NAMALWA (cell line): ENCODE data around the gene NCBP1.

ENCODE experiments used
- DNase-seq: peaks from one replicate; pipeline ENCODE4 v3.0.0-alpha.2; 2015; ENCODE audit warnings: low spot score

NCBP1 gene

GRCh38 chr9:97711223-97711626 is 77.6 kb downstream of the NCBP1 start:
- no peak for DNase-seq

DNA sequence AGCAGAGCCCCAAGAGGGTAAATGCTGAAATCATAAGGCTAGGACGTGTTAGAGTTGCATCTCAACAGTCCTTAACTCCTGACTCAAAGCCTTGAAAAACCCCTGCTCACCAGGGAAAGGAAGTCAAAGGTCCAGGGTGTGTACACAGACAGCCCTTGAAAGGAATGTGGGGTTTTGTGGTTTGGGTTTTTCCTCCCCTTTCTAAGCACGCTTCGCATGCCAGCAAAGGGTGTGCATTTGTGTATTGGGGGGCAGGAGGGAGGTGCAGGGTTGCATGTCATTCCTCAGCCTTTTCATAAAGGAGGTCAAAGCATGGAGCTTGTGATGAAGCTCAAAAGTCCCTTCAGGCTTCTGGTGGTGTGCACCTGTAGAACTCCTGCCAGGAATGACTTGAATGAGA is 80.8 kb downstream of the NCBP1 start:
- DNase-seq, result no peak

- no peak for DNase-seq
Observed at GRCh38 chr9:97717866-97718265, 84.2 kb downstream of the NCBP1 start.

DNA sequence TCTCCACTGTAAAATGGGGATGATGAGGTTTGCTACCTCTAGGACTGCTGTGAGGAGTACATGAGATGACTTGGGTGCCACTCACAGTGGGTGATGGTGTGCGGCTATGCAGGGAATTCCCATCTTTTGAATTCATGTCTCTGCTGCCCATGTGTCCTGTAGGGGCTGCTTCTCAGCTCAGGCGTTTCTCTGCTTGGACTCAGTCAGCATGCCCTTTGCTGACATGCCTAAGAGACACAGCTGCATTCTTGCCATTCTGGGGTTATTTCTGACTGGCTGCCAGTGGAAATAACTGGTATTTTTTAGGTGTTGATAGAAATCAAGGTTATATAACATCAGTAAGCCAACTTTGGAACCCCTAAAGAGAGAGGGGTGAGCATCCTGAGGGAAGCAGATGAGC is 87.8 kb downstream of the NCBP1 start:
- no peak for DNase-seq

- DNase-seq, result no peak
Observed at GRCh38 chr9:97722331-97722730, 88.7 kb downstream of the NCBP1 start.
